HepG2 (cell line): ENCODE data around the gene GRIK2.

Source experiments
- GABPB1 ChIP-seq: IDR thresholded peaks from 2 replicates; pipeline ENCODE4 v1.6.1; 2016; ENCODE audit warnings: mild to moderate bottlenecking, missing genetic modification reagents, moderate library complexity, missing compliant biosample characterization
- PCBP2 ChIP-seq: fragments of 200-400 bp; formaldehyde crosslinking; optimal IDR thresholded peaks from 2 replicates; pipeline ENCODE3; 2018; ENCODE audit warnings: low read length, low read depth; ENCODE audit not compliant: poor library complexity, severe bottlenecking
- PHF8 ChIP-seq: sonication (generic); formaldehyde crosslinking; IDR thresholded peaks from 2 replicates; pipeline ENCODE4 v1.5.0; 2020; ENCODE audit warnings: missing genetic modification reagents
- POLR2A ChIP-seq, 2 experiments: IDR thresholded peaks; 2 replicates each; pipeline ENCODE4 v1.6.1; 2011; ENCODE audit warnings: low read depth in 2 of 2, low read length in 2 of 2, mild to moderate bottlenecking in 1 of 2, moderate library complexity in 1 of 2; ENCODE audit not compliant: insufficient read depth in 1 of 2
- SP5 ChIP-seq: IDR thresholded peaks from 2 replicates; pipeline ENCODE4 v1.6.1; 2016; ENCODE audit warnings: low read depth, borderline replicate concordance
- ZNF230 ChIP-seq: sonication (generic); formaldehyde crosslinking; IDR thresholded peaks from 2 replicates; pipeline ENCODE4 v1.4.0; 2020; ENCODE audit warnings: mild to moderate bottlenecking, missing genetic modification reagents
- TF ChIP-seq, protein P1 (sequence below), 2 experiments: IDR thresholded peaks; 2 replicates each; pipeline ENCODE4 v1.6.1; 2011 to 2012; ENCODE audit warnings: low read length in 2 of 2, borderline replicate concordance in 1 of 2, low read depth in 1 of 2, mild to moderate bottlenecking in 1 of 2, moderate library complexity in 1 of 2
- TF ChIP-seq, protein P2 (sequence below): sonication (generic); formaldehyde crosslinking; IDR thresholded peaks from 2 replicates; pipeline ENCODE4 v1.5.0; 2020; ENCODE audit warnings: missing genetic modification reagents
- TF ChIP-seq, protein P3 (sequence below): sonication (generic); formaldehyde crosslinking; IDR thresholded peaks from 2 replicates; pipeline ENCODE4 v1.8.0; 2022; ENCODE audit warnings: missing genetic modification reagents, mild to moderate bottlenecking, inconsistent platforms, borderline replicate concordance
- TF ChIP-seq, protein P4 (sequence below): sonication (generic); formaldehyde crosslinking; IDR thresholded peaks from 2 replicates; pipeline ENCODE4 v1.8.0; 2022; ENCODE audit warnings: mild to moderate bottlenecking, missing genetic modification reagents
- TF ChIP-seq, protein P5 (sequence below): sonication (generic); formaldehyde crosslinking; IDR thresholded peaks from 2 replicates; pipeline ENCODE4 v1.5.0; 2020; ENCODE audit warnings: mild to moderate bottlenecking, missing genetic modification reagents, moderate library complexity

DNA sequence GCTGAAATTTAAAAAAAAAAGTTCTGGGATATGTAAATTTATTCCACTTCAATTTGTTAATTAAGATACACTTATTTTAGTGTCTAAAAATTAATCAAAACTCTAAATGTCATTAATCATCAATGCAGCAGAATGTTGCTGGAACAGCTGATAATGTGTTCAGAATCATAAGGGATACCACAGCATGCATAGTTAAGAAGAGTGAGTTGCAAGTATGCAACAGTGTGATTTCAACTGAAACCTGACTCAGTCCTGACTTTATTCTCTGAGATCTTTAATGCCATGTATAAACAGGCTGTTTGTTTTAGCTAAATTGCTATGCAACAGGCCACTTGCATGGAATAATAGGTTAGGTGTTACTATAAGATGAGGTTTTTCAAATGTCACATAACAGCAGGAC lies 1.4 kb downstream of the GRIK2 start:
- TF ChIP-seq PHF8 (CRISPR knock-in tag) (no peak), GABPB1 (CRISPR knock-in tag) (no peak), PCBP2 (no peak), POLR2A (IDR thresholded peaks at IDR 0.05; ENCODE audit: insufficient read depth in 1 of 2, low read depth in 2 of 2, low read length in 2 of 2) (no peak), SP5 (CRISPR knock-in tag) (no peak), ZNF230 (CRISPR knock-in tag) (no peak)
- TF ChIP-seq, protein P1, sequence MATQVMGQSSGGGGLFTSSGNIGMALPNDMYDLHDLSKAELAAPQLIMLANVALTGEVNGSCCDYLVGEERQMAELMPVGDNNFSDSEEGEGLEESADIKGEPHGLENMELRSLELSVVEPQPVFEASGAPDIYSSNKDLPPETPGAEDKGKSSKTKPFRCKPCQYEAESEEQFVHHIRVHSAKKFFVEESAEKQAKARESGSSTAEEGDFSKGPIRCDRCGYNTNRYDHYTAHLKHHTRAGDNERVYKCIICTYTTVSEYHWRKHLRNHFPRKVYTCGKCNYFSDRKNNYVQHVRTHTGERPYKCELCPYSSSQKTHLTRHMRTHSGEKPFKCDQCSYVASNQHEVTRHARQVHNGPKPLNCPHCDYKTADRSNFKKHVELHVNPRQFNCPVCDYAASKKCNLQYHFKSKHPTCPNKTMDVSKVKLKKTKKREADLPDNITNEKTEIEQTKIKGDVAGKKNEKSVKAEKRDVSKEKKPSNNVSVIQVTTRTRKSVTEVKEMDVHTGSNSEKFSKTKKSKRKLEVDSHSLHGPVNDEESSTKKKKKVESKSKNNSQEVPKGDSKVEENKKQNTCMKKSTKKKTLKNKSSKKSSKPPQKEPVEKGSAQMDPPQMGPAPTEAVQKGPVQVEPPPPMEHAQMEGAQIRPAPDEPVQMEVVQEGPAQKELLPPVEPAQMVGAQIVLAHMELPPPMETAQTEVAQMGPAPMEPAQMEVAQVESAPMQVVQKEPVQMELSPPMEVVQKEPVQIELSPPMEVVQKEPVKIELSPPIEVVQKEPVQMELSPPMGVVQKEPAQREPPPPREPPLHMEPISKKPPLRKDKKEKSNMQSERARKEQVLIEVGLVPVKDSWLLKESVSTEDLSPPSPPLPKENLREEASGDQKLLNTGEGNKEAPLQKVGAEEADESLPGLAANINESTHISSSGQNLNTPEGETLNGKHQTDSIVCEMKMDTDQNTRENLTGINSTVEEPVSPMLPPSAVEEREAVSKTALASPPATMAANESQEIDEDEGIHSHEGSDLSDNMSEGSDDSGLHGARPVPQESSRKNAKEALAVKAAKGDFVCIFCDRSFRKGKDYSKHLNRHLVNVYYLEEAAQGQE (IDR thresholded peaks at IDR 0.05; ENCODE audit: borderline replicate concordance in 1 of 2, low read depth in 1 of 2, low read length in 2 of 2) = no peak
- TF ChIP-seq, protein P2, sequence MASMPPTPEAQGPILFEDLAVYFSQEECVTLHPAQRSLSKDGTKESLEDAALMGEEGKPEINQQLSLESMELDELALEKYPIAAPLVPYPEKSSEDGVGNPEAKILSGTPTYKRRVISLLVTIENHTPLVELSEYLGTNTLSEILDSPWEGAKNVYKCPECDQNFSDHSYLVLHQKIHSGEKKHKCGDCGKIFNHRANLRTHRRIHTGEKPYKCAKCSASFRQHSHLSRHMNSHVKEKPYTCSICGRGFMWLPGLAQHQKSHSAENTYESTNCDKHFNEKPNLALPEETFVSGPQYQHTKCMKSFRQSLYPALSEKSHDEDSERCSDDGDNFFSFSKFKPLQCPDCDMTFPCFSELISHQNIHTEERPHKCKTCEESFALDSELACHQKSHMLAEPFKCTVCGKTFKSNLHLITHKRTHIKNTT (CRISPR knock-in tag) = no peak
- TF ChIP-seq, protein P3, sequence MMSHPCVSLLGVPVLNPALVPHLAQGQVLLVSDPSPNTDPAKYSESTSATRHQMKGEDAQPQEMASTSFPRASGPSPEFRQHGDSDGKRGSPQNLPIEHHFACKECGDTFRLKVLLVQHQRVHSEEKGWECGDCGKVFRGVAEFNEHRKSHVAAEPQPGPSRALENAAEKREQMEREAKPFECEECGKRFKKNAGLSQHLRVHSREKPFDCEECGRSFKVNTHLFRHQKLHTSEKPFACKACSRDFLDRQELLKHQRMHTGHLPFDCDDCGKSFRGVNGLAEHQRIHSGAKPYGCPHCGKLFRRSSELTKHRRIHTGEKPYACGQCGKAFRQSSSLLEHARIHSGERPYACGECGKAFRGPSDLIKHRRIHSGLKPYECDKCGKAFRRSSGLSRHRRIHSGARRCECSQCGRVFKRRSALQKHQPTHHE (CRISPR knock-in tag) = no peak
- TF ChIP-seq, protein P4, sequence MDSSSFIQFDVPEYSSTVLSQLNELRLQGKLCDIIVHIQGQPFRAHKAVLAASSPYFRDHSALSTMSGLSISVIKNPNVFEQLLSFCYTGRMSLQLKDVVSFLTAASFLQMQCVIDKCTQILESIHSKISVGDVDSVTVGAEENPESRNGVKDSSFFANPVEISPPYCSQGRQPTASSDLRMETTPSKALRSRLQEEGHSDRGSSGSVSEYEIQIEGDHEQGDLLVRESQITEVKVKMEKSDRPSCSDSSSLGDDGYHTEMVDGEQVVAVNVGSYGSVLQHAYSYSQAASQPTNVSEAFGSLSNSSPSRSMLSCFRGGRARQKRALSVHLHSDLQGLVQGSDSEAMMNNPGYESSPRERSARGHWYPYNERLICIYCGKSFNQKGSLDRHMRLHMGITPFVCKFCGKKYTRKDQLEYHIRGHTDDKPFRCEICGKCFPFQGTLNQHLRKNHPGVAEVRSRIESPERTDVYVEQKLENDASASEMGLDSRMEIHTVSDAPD (CRISPR knock-in tag) = no peak
- TF ChIP-seq, protein P5, sequence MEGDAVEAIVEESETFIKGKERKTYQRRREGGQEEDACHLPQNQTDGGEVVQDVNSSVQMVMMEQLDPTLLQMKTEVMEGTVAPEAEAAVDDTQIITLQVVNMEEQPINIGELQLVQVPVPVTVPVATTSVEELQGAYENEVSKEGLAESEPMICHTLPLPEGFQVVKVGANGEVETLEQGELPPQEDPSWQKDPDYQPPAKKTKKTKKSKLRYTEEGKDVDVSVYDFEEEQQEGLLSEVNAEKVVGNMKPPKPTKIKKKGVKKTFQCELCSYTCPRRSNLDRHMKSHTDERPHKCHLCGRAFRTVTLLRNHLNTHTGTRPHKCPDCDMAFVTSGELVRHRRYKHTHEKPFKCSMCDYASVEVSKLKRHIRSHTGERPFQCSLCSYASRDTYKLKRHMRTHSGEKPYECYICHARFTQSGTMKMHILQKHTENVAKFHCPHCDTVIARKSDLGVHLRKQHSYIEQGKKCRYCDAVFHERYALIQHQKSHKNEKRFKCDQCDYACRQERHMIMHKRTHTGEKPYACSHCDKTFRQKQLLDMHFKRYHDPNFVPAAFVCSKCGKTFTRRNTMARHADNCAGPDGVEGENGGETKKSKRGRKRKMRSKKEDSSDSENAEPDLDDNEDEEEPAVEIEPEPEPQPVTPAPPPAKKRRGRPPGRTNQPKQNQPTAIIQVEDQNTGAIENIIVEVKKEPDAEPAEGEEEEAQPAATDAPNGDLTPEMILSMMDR (CRISPR knock-in tag) = no peak
